ENCODE results near the gene P2RX1. TPM values are rescaled to one million over a fixed set of nuclear protein-coding genes. Genes with fewer than 3 reads are reported as not detected.

Gene P2RX1
- polyA plus RNA-seq, 2 donors: 5.9 to 7.1 TPM

GRCh38 chr17:3891626-3892094 lies 24.6 kb downstream of the P2RX1 start:
- H3K27me3 ChIP-seq (ENCODE audit: control insufficient read depth in 1 of 2, insufficient read depth in 2 of 2, low read length in 2 of 2): no peaks in the 10 kb centered on the region
- H3K36me3 ChIP-seq (ENCODE audit: control insufficient read depth in 2 of 2, insufficient read depth in 2 of 2, low read length in 1 of 2): no peaks in the 10 kb centered on the region
- peak overlapping the region; percentile 51 to 55 for H3K4me3 ChIP-seq (ENCODE audit: low read depth in 1 of 2, low read length in 2 of 2)
- WGBS, 2 donors: 47 to 48% methylated on average over 12 of the region's 12 CpGs
- H3K9me3 ChIP-seq (ENCODE audit: control insufficient read depth in 2 of 2, insufficient read depth in 1 of 2, low read depth in 1 of 2, low read length in 1 of 2): no peaks in the 10 kb centered on the region
- H3K4me1 ChIP-seq (ENCODE audit: control insufficient read depth in 2 of 2, insufficient read depth in 2 of 2, low read length in 1 of 2): peaks cover 6 to 61% of the 10 kb centered on the region in 2 donors
- peak overlapping the region in 1 of 2 donors; percentile 62 for H3K27ac ChIP-seq (ENCODE audit: low read depth in 2 of 2, low read length in 1 of 2)

GRCh38 chr17:3890878-3891219 lies 25.4 kb downstream of the P2RX1 start:
- H3K4me3 ChIP-seq (ENCODE audit: low read depth in 1 of 2, low read length in 2 of 2): no peak overlapping the region
- WGBS, 2 donors: 56 to 57% methylated on average over 4 of the region's 4 CpGs
- no peaks in the 10 kb centered on the region for H3K9me3 ChIP-seq (ENCODE audit: control insufficient read depth in 2 of 2, insufficient read depth in 1 of 2, low read depth in 1 of 2, low read length in 1 of 2)
- H3K36me3 ChIP-seq (ENCODE audit: control insufficient read depth in 2 of 2, insufficient read depth in 2 of 2, low read length in 1 of 2): no peaks in the 10 kb centered on the region
- peak overlapping the region; percentile 90 for H3K27ac ChIP-seq (ENCODE audit: low read depth in 2 of 2, low read length in 1 of 2)
- no peaks in the 10 kb centered on the region for H3K27me3 ChIP-seq (ENCODE audit: control insufficient read depth in 1 of 2, insufficient read depth in 2 of 2, low read length in 2 of 2)
- H3K4me1 ChIP-seq (ENCODE audit: control insufficient read depth in 2 of 2, insufficient read depth in 2 of 2, low read length in 1 of 2): peaks cover 6 to 59% of the 10 kb centered on the region in 2 donors

- Histone ChIP-seq H3K27ac (ENCODE audit: low read depth in 2 of 2, low read length in 1 of 2) (peak overlapping the region; percentile 90), H3K4me1 (ENCODE audit: control insufficient read depth in 2 of 2, insufficient read depth in 2 of 2, low read length in 1 of 2) (peaks cover 6 to 58% of the 10 kb centered on the region in 2 donors), H3K27me3 (ENCODE audit: control insufficient read depth in 1 of 2, insufficient read depth in 2 of 2, low read length in 2 of 2) (no peaks in the 10 kb centered on the region), H3K36me3 (ENCODE audit: control insufficient read depth in 2 of 2, insufficient read depth in 2 of 2, low read length in 1 of 2) (peaks cover 0 to under 1% of the 10 kb centered on the region in 2 donors), H3K9me3 (ENCODE audit: control insufficient read depth in 2 of 2, insufficient read depth in 1 of 2, low read depth in 1 of 2, low read length in 1 of 2) (no peaks in the 10 kb centered on the region), H3K4me3 (ENCODE audit: low read depth in 1 of 2, low read length in 2 of 2) (no peak overlapping the region)
- 30 to 47% methylated on average over 22 of the region's 22 CpGs for WGBS, 2 donors
Measured at GRCh38 chr17:3890082-3890877, 26.0 kb downstream of the P2RX1 start.

GRCh38 chr17:3889325-3890012 lies 26.8 kb downstream of the P2RX1 start:
- H3K4me1 ChIP-seq (ENCODE audit: control insufficient read depth in 2 of 2, insufficient read depth in 2 of 2, low read length in 1 of 2): peaks cover 6 to 54% of the 10 kb centered on the region in 2 donors
- H3K27ac ChIP-seq (ENCODE audit: low read depth in 2 of 2, low read length in 1 of 2): peak overlapping the region; percentile 90
- H3K9me3 ChIP-seq (ENCODE audit: control insufficient read depth in 2 of 2, insufficient read depth in 1 of 2, low read depth in 1 of 2, low read length in 1 of 2): no peaks in the 10 kb centered on the region
- H3K36me3 ChIP-seq (ENCODE audit: control insufficient read depth in 2 of 2, insufficient read depth in 2 of 2, low read length in 1 of 2): peaks cover 0 to 4% of the 10 kb centered on the region in 2 donors
- no peaks in the 10 kb centered on the region for H3K27me3 ChIP-seq (ENCODE audit: control insufficient read depth in 1 of 2, insufficient read depth in 2 of 2, low read length in 2 of 2)
- no peak overlapping the region for H3K4me3 ChIP-seq (ENCODE audit: low read depth in 1 of 2, low read length in 2 of 2)
- 72 to 77% methylated on average over 17 of the region's 17 CpGs for WGBS, 2 donors

- Histone ChIP-seq H3K4me3 (ENCODE audit: low read depth in 1 of 2, low read length in 2 of 2) (no peak overlapping the region), H3K36me3 (ENCODE audit: control insufficient read depth in 2 of 2, insufficient read depth in 2 of 2, low read length in 1 of 2) (peaks cover 0 to 13% of the 10 kb centered on the region in 2 donors)
Measured at GRCh38 chr17:3888343-3889171, 27.7 kb downstream of the P2RX1 start.

GRCh38 chr17:3887804-3888203 lies 28.5 kb downstream of the P2RX1 start:
- H3K27me3 ChIP-seq (ENCODE audit: control insufficient read depth in 1 of 2, insufficient read depth in 2 of 2, low read length in 2 of 2): no peaks in the 10 kb centered on the region
- H3K27ac ChIP-seq (ENCODE audit: low read depth in 2 of 2, low read length in 1 of 2): peak overlapping the region; percentile 90
- peaks cover 0 to 21% of the 10 kb centered on the region in 2 donors for H3K36me3 ChIP-seq (ENCODE audit: control insufficient read depth in 2 of 2, insufficient read depth in 2 of 2, low read length in 1 of 2)
- peaks cover 2 to 42% of the 10 kb centered on the region in 2 donors for H3K4me1 ChIP-seq (ENCODE audit: control insufficient read depth in 2 of 2, insufficient read depth in 2 of 2, low read length in 1 of 2)
- 29 to 46% methylated on average over 9 of the region's 9 CpGs for WGBS, 2 donors
- no peaks in the 10 kb centered on the region for H3K9me3 ChIP-seq (ENCODE audit: control insufficient read depth in 2 of 2, insufficient read depth in 1 of 2, low read depth in 1 of 2, low read length in 1 of 2)
- H3K4me3 ChIP-seq (ENCODE audit: low read depth in 1 of 2, low read length in 2 of 2): no peak overlapping the region

More at GRCh38 chr17:3888343-3889171, 27.7 kb downstream of the P2RX1 start:
- 34 to 54% methylated on average over 48 to 50 of the region's 50 CpGs for WGBS, 2 donors
- peaks cover 3 to 45% of the 10 kb centered on the region in 2 donors for H3K4me1 ChIP-seq (ENCODE audit: control insufficient read depth in 2 of 2, insufficient read depth in 2 of 2, low read length in 1 of 2)
- H3K27ac ChIP-seq (ENCODE audit: low read depth in 2 of 2, low read length in 1 of 2): peak overlapping the region; percentile 90
- H3K9me3 ChIP-seq (ENCODE audit: control insufficient read depth in 2 of 2, insufficient read depth in 1 of 2, low read depth in 1 of 2, low read length in 1 of 2): no peaks in the 10 kb centered on the region
- H3K27me3 ChIP-seq (ENCODE audit: control insufficient read depth in 1 of 2, insufficient read depth in 2 of 2, low read length in 2 of 2): no peaks in the 10 kb centered on the region

- Histone ChIP-seq H3K4me1 (ENCODE audit: control insufficient read depth in 2 of 2, insufficient read depth in 2 of 2, low read length in 1 of 2) (peaks cover 2 to 42% of the 10 kb centered on the region in 2 donors), H3K27me3 (ENCODE audit: control insufficient read depth in 1 of 2, insufficient read depth in 2 of 2, low read length in 2 of 2) (no peaks in the 10 kb centered on the region), H3K9me3 (ENCODE audit: control insufficient read depth in 2 of 2, insufficient read depth in 1 of 2, low read depth in 1 of 2, low read length in 1 of 2) (no peaks in the 10 kb centered on the region), H3K36me3 (ENCODE audit: control insufficient read depth in 2 of 2, insufficient read depth in 2 of 2, low read length in 1 of 2) (peaks cover 0 to 23% of the 10 kb centered on the region in 2 donors), H3K4me3 (ENCODE audit: low read depth in 1 of 2, low read length in 2 of 2) (no peak overlapping the region), H3K27ac (ENCODE audit: low read depth in 2 of 2, low read length in 1 of 2) (peak overlapping the region; percentile 90)
- 57 to 70% methylated on average over 2 of the region's 2 CpGs for WGBS, 2 donors
Measured at GRCh38 chr17:3887394-3887793, 28.9 kb downstream of the P2RX1 start.

GRCh38 chr17:3886776-3887175 lies 29.5 kb downstream of the P2RX1 start:
- Histone ChIP-seq H3K4me3 (ENCODE audit: low read depth in 1 of 2, low read length in 2 of 2) (no peak overlapping the region), H3K4me1 (ENCODE audit: control insufficient read depth in 2 of 2, insufficient read depth in 2 of 2, low read length in 1 of 2) (peaks cover 2 to 38% of the 10 kb centered on the region in 2 donors), H3K27ac (ENCODE audit: low read depth in 2 of 2, low read length in 1 of 2) (peak overlapping the region; percentile 90), H3K9me3 (ENCODE audit: control insufficient read depth in 2 of 2, insufficient read depth in 1 of 2, low read depth in 1 of 2, low read length in 1 of 2) (no peaks in the 10 kb centered on the region), H3K36me3 (ENCODE audit: control insufficient read depth in 2 of 2, insufficient read depth in 2 of 2, low read length in 1 of 2) (peaks cover 0 to 23% of the 10 kb centered on the region in 2 donors), H3K27me3 (ENCODE audit: control insufficient read depth in 1 of 2, insufficient read depth in 2 of 2, low read length in 2 of 2) (no peaks in the 10 kb centered on the region)
- WGBS, 2 donors: 68 to 73% methylated on average over 10 of the region's 10 CpGs

GRCh38 chr17:3885970-3886369 lies 30.3 kb downstream of the P2RX1 start:
- WGBS, 2 donors: 83 to 85% methylated on average over 3 to 4 of the region's 4 CpGs
- Histone ChIP-seq H3K36me3 (ENCODE audit: control insufficient read depth in 2 of 2, insufficient read depth in 2 of 2, low read length in 1 of 2) (peaks cover 0 to 23% of the 10 kb centered on the region in 2 donors), H3K27ac (ENCODE audit: low read depth in 2 of 2, low read length in 1 of 2) (no peak overlapping the region), H3K9me3 (ENCODE audit: control insufficient read depth in 2 of 2, insufficient read depth in 1 of 2, low read depth in 1 of 2, low read length in 1 of 2) (no peaks in the 10 kb centered on the region), H3K4me1 (ENCODE audit: control insufficient read depth in 2 of 2, insufficient read depth in 2 of 2, low read length in 1 of 2) (peaks cover 2 to 35% of the 10 kb centered on the region in 2 donors), H3K27me3 (ENCODE audit: control insufficient read depth in 1 of 2, insufficient read depth in 2 of 2, low read length in 2 of 2) (no peaks in the 10 kb centered on the region), H3K4me3 (ENCODE audit: low read depth in 1 of 2, low read length in 2 of 2) (no peak overlapping the region)

Measured in esophagus (tissue), 2 donors.